Spleen (tissue), 11 donors: ENCODE results near the gene ATP8B2. TPM values are rescaled to one million over a fixed set of nuclear protein-coding genes. Genes with fewer than 3 reads are reported as not detected.
"Not testable (repeated sequence)": the region's sequence is repeated elsewhere in the genome, so short reads cannot be mapped to it uniquely, and the experiment has no call there.

Experiments used
- DNase-seq: peaks from one replicate; pipeline ENCODE4 v3.0.0-alpha.2; 2020
- H3K27ac ChIP-seq, 8 donors: fragments of 200-600 bp; sonication (generic) in 7 of 8; 1 replicate in 4 of 8; 2 replicates in 4 of 8; pipeline versions ENCODE4 v1.5.0 to v1.8.0; 2016 to 2021; ENCODE audit warnings: inconsistent platforms in 4 of 8, mild to moderate bottlenecking in 4 of 8, moderate library complexity in 1 of 8
- H3K27me3 ChIP-seq, 7 donors: fragments of 200-600 bp; sonication (generic) in 6 of 7; replicated peaks in 1 of 7; 1 replicate in 4 of 7; 2 replicates in 3 of 7; pipeline versions ENCODE4 v1.5.0 to v1.8.0; 2016 to 2021; ENCODE audit warnings: inconsistent platforms in 3 of 7, mild to moderate bottlenecking in 1 of 7
- H3K36me3 ChIP-seq, 6 donors: fragments of 200-600 bp; sonication (generic) in 5 of 6; 1 replicate in 4 of 6; 2 replicates in 2 of 6; pipeline versions ENCODE4 v1.5.0 to v1.8.0; 2016 to 2021; ENCODE audit warnings: inconsistent platforms in 2 of 6
- H3K4me1 ChIP-seq, 6 donors: fragments of 200-600 bp; sonication (generic) in 5 of 6; 1 replicate in 3 of 6; 2 replicates in 3 of 6; pipeline versions ENCODE4 v1.5.0 to v1.8.0; 2016 to 2021; ENCODE audit warnings: inconsistent platforms in 3 of 6
- H3K4me3 ChIP-seq, 8 donors: fragments of 200-600 bp; sonication (generic) in 7 of 8; 1 replicate in 4 of 8; 2 replicates in 4 of 8; pipeline versions ENCODE4 v1.5.0 to v1.8.0; 2016 to 2021; ENCODE audit warnings: inconsistent platforms in 4 of 8, mild to moderate bottlenecking in 4 of 8, moderate library complexity in 2 of 8
- H3K9me3 ChIP-seq, 8 donors: fragments of 200-600 bp; sonication (generic) in 7 of 8; 1 replicate in 4 of 8; 2 replicates in 4 of 8; pipeline versions ENCODE4 v1.5.0 to v1.8.0; 2016 to 2021; ENCODE audit warnings: inconsistent platforms in 4 of 8
- CTCF ChIP-seq, 11 experiments: fragments of 200-600 bp in 7 of 11; fragments of 450-650 bp in 4 of 11; sonication (generic) in 4 of 11; IDR thresholded peaks in 8 of 11; conservative IDR thresholded peaks in 3 of 11; 1 replicate in 7 of 11; 2 replicates in 4 of 11; pipeline versions ENCODE4 v1.4.0 to v1.8.0; 2016 to 2021; ENCODE audit warnings: antibody characterized with exemption in 11 of 11, inconsistent platforms in 4 of 11, mild to moderate bottlenecking in 1 of 11
- POLR2A ChIP-seq, 3 donors: fragments of 450-650 bp; IDR thresholded peaks; one replicate each; pipeline ENCODE4 v1.5.1; 2017; ENCODE audit warnings: antibody characterized with exemption in 3 of 3, mild to moderate bottlenecking in 1 of 3
- POLR2AphosphoS5 ChIP-seq, 3 donors: sonication (generic); formaldehyde crosslinking; IDR thresholded peaks; one replicate each; pipeline ENCODE4 v1.5.1; 2017; ENCODE audit warnings: antibody characterized with exemption in 3 of 3
- WGBS, 5 donors: extraction: QIAGEN DNeasy Blood & Tissue Kit in 3 of 5; methylation state at CpG; one replicate each; pipeline versions ENCODE4 v1.1.5 to v1.1.7; 2013 to 2018; 5-methylcytosine and 5-hydroxymethylcytosine counted together
- intact Hi-C: fragments of 100-400 bp; cut with DNase I; formaldehyde crosslinking; loops from one replicate; pipeline ENCODE4 v1.15.0; 2023; ENCODE audit warnings: low total_unique reads
- polyA plus RNA-seq, 3 donors: library from polyadenylated mRNA; stranded (reverse); fragments of 200-250 nt; gene quantifications; one replicate each; pipeline ENCODE4 v1.2.1, GENCODE V29; 2013
- total RNA-seq, 7 donors: library from RNA; depleted of rRNA in 3 of 7; stranded (reverse); fragments of >200 nt in 3 of 7; fragmentation: NEBNext Ultra II Directional in 4 of 7; extraction: Animal tissue kit (Norgen Biotek cat#: 25700) in 4 of 7; gene quantifications; one replicate each; pipeline versions ENCODE4 v1.1.0 to v1.2.1, GENCODE V29; 2016 to 2021
- donor health status: healthy with polysubstance abuse.
- donor health status: DM: no; HTN: no; CAD: no; lungs with moderate emphysema.
- donor health status: DM: no; HTN: no; CAD: no.
- donor health status: Bipolar disorder and iron deficiency.
- donor health status: healthy.
- donor health status: DM: no; HTN: no; CAD: no.
- donor health status: DM: yes; HTN: yes; CAD: no.

The ATP8B2 gene
- total and polyA plus RNA-seq, 10 donors, result 5.4 to 107 (median 44.7) TPM

- H3K4me3 ChIP-seq, result no peak overlapping the region
- H3K4me1 ChIP-seq, result peaks cover 12 to 38% (median 26%) of the 10 kb centered on the region in 6 donors
- peak overlapping the region in 3 of 8 donors; percentile 62 to 79 (median 79) for H3K27ac ChIP-seq
- intact Hi-C loops, result no loop called here
- H3K27me3 ChIP-seq, result peaks cover 0 to 20% (median 0%) of the 10 kb centered on the region in 7 donors
- DNase-seq, result no peak
- no peaks in the 10 kb centered on the region for H3K9me3 ChIP-seq
- H3K36me3 ChIP-seq, result peaks cover 0 to 17% (median 8%) of the 10 kb centered on the region in 6 donors
- 87 to 95% (median 90%) methylated on average over 5 of the region's 5 CpGs for WGBS, 5 donors
- TF ChIP-seq POLR2A (IDR thresholded peaks at IDR 0.05) (no peak), POLR2AphosphoS5 (IDR thresholded peaks at IDR 0.05) (no peak), CTCF (IDR thresholded peaks at IDR 0.05 in 8 of 11, conservative IDR thresholded peaks at IDR 0.05 in 3 of 11) (no peak)
Observed at GRCh38 chr1:154353966-154354365, 28.6 kb downstream of the ATP8B2 start.

- no peaks in the 10 kb centered on the region for H3K36me3 ChIP-seq
- no peak overlapping the region for H3K27ac ChIP-seq
- H3K4me3 ChIP-seq, result no peak overlapping the region
- intact Hi-C loops, result no loop called here
- DNase-seq, result no peak
- H3K4me1 ChIP-seq, result peaks cover 0 to 14% (median 9%) of the 10 kb centered on the region in 6 donors
- WGBS, 5 donors, result 92 to 97% (median 96%) methylated on average over 8 of the region's 8 CpGs
- no peaks in the 10 kb centered on the region for H3K9me3 ChIP-seq
- H3K27me3 ChIP-seq, result no peaks in the 10 kb centered on the region
- TF ChIP-seq CTCF (IDR thresholded peaks at IDR 0.05 in 8 of 11, conservative IDR thresholded peaks at IDR 0.05 in 3 of 11), result no peak
- no peak for TF ChIP-seq POLR2A (IDR thresholded peaks at IDR 0.05)
- TF ChIP-seq POLR2AphosphoS5 (IDR thresholded peaks at IDR 0.05), result no peak
Observed at GRCh38 chr1:154358519-154358918, 33.2 kb downstream of the ATP8B2 start.

GRCh38 chr1:154360288-154360687, 35.0 kb downstream of the ATP8B2 start:
- no peak overlapping the region for H3K27ac ChIP-seq
- no peak overlapping the region for H3K4me3 ChIP-seq
- no peak for TF ChIP-seq POLR2A (IDR thresholded peaks at IDR 0.05)
- no peak for TF ChIP-seq CTCF (IDR thresholded peaks at IDR 0.05 in 8 of 11, conservative IDR thresholded peaks at IDR 0.05 in 3 of 11)
- no peak for TF ChIP-seq POLR2AphosphoS5 (IDR thresholded peaks at IDR 0.05)
- no peaks in the 10 kb centered on the region for H3K4me1 ChIP-seq
- H3K36me3 ChIP-seq, result no peaks in the 10 kb centered on the region
- no peaks in the 10 kb centered on the region for H3K27me3 ChIP-seq
- H3K9me3 ChIP-seq, result no peaks in the 10 kb centered on the region
- intact Hi-C loops, result no loop called here
- DNase-seq, result no peak

GRCh38 chr1:154360881-154361280, 35.6 kb downstream of the ATP8B2 start:
- 85 to 95% (median 89%) methylated on average over 5 of the region's 5 CpGs for WGBS, 5 donors
- H3K4me1 ChIP-seq, H3K9me3 ChIP-seq, DNase-seq, H3K27me3 ChIP-seq, H3K36me3 ChIP-seq, H3K27ac ChIP-seq, H3K4me3 ChIP-seq, intact Hi-C loops: not testable (repeated sequence)

GRCh38 chr1:154361357-154361756, 36.0 kb downstream of the ATP8B2 start:
- Histone ChIP-seq H3K27ac (no peak overlapping the region), H3K36me3 (no peaks in the 10 kb centered on the region), H3K9me3 (no peaks in the 10 kb centered on the region), H3K27me3 (no peaks in the 10 kb centered on the region), H3K4me3 (no peak overlapping the region), H3K4me1 (no peaks in the 10 kb centered on the region)
- intact Hi-C loops, result no loop called here
- no peak for DNase-seq
- WGBS, 5 donors, result 74 to 81% (median 76%) methylated on average over 3 of the region's 3 CpGs
- no peak for TF ChIP-seq POLR2AphosphoS5 (IDR thresholded peaks at IDR 0.05)
- TF ChIP-seq POLR2A (IDR thresholded peaks at IDR 0.05), result no peak
- TF ChIP-seq CTCF (IDR thresholded peaks at IDR 0.05 in 8 of 11, conservative IDR thresholded peaks at IDR 0.05 in 3 of 11), result no peak
